Inflammatory macrophage treated with lipopolysaccharide for 4 hours (primary cell): ENCODE results near the gene NOSIP.

ENCODE experiments used
- DNase-seq: peaks from one replicate; pipeline ENCODE4 v3.0.0-alpha.2; 2020

The NOSIP gene

GRCh38 chr19:49570997-49571676 is 9.2 kb downstream of the NOSIP start:
- peak; percentile 10 for DNase-seq

- peak; percentile 84 for DNase-seq
Observed at GRCh38 chr19:49570138-49570856, 10.1 kb downstream of the NOSIP start.

GRCh38 chr19:49567861-49568441 is 12.4 kb downstream of the NOSIP start:
- DNase-seq = no peak

- no peak for DNase-seq
Observed at GRCh38 chr19:49566302-49566701, 14.1 kb downstream of the NOSIP start.

GRCh38 chr19:49565261-49565660 is 15.1 kb downstream of the NOSIP start:
- no peak for DNase-seq

- no peak for DNase-seq
Observed at GRCh38 chr19:49564616-49565045, 15.7 kb downstream of the NOSIP start.

GRCh38 chr19:49560358-49560900 is 19.9 kb downstream of the NOSIP start:
- peak; percentile 52 for DNase-seq

GRCh38 chr19:49559928-49560327 is 20.4 kb downstream of the NOSIP start:
- DNase-seq = no peak

- no peak for DNase-seq
Observed at GRCh38 chr19:49559443-49559842, 20.9 kb downstream of the NOSIP start.

GRCh38 chr19:49558591-49558990 is 21.8 kb downstream of the NOSIP start:
- DNase-seq = no peak

GRCh38 chr19:49557641-49558325 is 22.6 kb downstream of the NOSIP start:
- DNase-seq = no peak

- DNase-seq = no peak
Observed at GRCh38 chr19:49556412-49557398, 23.7 kb downstream of the NOSIP start.

GRCh38 chr19:49555600-49556411 is 24.6 kb downstream of the NOSIP start:
- DNase-seq = peak; percentile 19

- DNase-seq = no peak
Observed at GRCh38 chr19:49554701-49555181, 25.6 kb downstream of the NOSIP start.

- peak; percentile 51 for DNase-seq
Observed at GRCh38 chr19:49553451-49554271, 26.7 kb downstream of the NOSIP start.

- DNase-seq = peak; percentile 68
Observed at GRCh38 chr19:49552749-49553148, 27.6 kb downstream of the NOSIP start.

- peak; percentile 22 for DNase-seq
Observed at GRCh38 chr19:49551531-49551930, 28.8 kb downstream of the NOSIP start.

GRCh38 chr19:49549045-49549444 is 31.3 kb downstream of the NOSIP start:
- no peak for DNase-seq

- DNase-seq = peak; percentile 85
Observed at GRCh38 chr19:49546825-49547565, 33.4 kb downstream of the NOSIP start.
